WTC11 (cell line): ENCODE measurements around the gene SIM2.

Source experiments
- CTCF ChIP-seq: fragments of 200-600 bp; IDR thresholded peaks from 2 replicates; pipeline ENCODE4 v1.8.0; 2022; ENCODE audit warnings: antibody characterized with exemption
- PRDM15 ChIP-seq: sonication (generic); formaldehyde crosslinking; IDR thresholded peaks from 2 replicates; pipeline ENCODE4 v1.8.0; 2022; ENCODE audit warnings: missing genetic modification reagents

- TF ChIP-seq CTCF (no peak), PRDM15 (CRISPR knock-in tag) (no peak)
Observed at GRCh38 chr21:36692114-36692834, 6.6 kb upstream of the SIM2 start.
